ENCODE measurements around the gene OTOL1. TPM values are rescaled to one million over a fixed set of nuclear protein-coding genes. Genes with fewer than 3 reads are reported as not detected.
"Not testable (repeated sequence)": the region's sequence is repeated elsewhere in the genome, so short reads cannot be mapped to it uniquely, and the experiment has no call there.

The OTOL1 gene
- total RNA-seq, 4 donors from 2014 or later = not detected

- Histone ChIP-seq H3K27ac (no peak overlapping the region), H3K9me3 (no peaks in the 10 kb centered on the region), H3K27me3 (no peaks in the 10 kb centered on the region), H3K36me3 (no peaks in the 10 kb centered on the region), H3K4me1 (no peaks in the 10 kb centered on the region), H3K4me3 (no peak overlapping the region)
- no peak for DNase-seq (ENCODE audit: low spot score in 2 of 2)
- TF ChIP-seq EP300 (IDR thresholded peaks at IDR 0.05) (no peak), CTCF (IDR thresholded peaks at IDR 0.05) (no peak), POLR2A (IDR thresholded peaks at IDR 0.05) (no peak), POLR2AphosphoS5 (IDR thresholded peaks at IDR 0.05) (no peak)
- WGBS = 91% methylated on average over 1 of the region's 1 CpG
These were observed 12.4 kb upstream of the OTOL1 start for GRCh38 chr3:161484226-161484625.

GRCh38 chr3:161488284-161488683, 8.3 kb upstream of the OTOL1 start:
- not testable (repeated sequence) for DNase-seq (ENCODE audit: low spot score in 2 of 2); H3K4me1 ChIP-seq; H3K27me3 ChIP-seq; H3K27ac ChIP-seq; H3K4me3 ChIP-seq; H3K9me3 ChIP-seq; H3K36me3 ChIP-seq
- 8% methylated on average over 1 of the region's 1 CpG for WGBS

- Histone ChIP-seq H3K4me3 (no peak overlapping the region), H3K9me3 (no peaks in the 10 kb centered on the region), H3K36me3 (no peaks in the 10 kb centered on the region), H3K4me1 (no peaks in the 10 kb centered on the region), H3K27ac (no peak overlapping the region), H3K27me3 (no peaks in the 10 kb centered on the region)
- DNase-seq (ENCODE audit: low spot score in 2 of 2) = no peak
- no peak for TF ChIP-seq EP300 (IDR thresholded peaks at IDR 0.05)
- TF ChIP-seq POLR2AphosphoS5 (IDR thresholded peaks at IDR 0.05) = no peak
- TF ChIP-seq POLR2A (IDR thresholded peaks at IDR 0.05) = no peak
- no peak for TF ChIP-seq CTCF (IDR thresholded peaks at IDR 0.05)
These were observed 7.2 kb upstream of the OTOL1 start for GRCh38 chr3:161489395-161489794.

GRCh38 chr3:161490845-161491244, 5.8 kb upstream of the OTOL1 start:
- not testable (repeated sequence) for DNase-seq (ENCODE audit: low spot score in 2 of 2); H3K4me1 ChIP-seq; H3K27me3 ChIP-seq; H3K4me3 ChIP-seq; H3K27ac ChIP-seq; H3K9me3 ChIP-seq; H3K36me3 ChIP-seq
- WGBS = 89% methylated on average over 1 of the region's 1 CpG

- H3K36me3 ChIP-seq = no peaks in the 10 kb centered on the region
- 72% methylated on average over 2 of the region's 2 CpGs for WGBS
- no peak for TF ChIP-seq POLR2A (IDR thresholded peaks at IDR 0.05)
- no peak for TF ChIP-seq POLR2AphosphoS5 (IDR thresholded peaks at IDR 0.05)
- no peak for TF ChIP-seq EP300 (IDR thresholded peaks at IDR 0.05)
- TF ChIP-seq CTCF (IDR thresholded peaks at IDR 0.05) = no peak
- no peak for DNase-seq (ENCODE audit: low spot score in 2 of 2)
- H3K4me3 ChIP-seq = no peak overlapping the region
- no peaks in the 10 kb centered on the region for H3K9me3 ChIP-seq
- H3K27ac ChIP-seq = no peak overlapping the region
- no peaks in the 10 kb centered on the region for H3K4me1 ChIP-seq
- no peaks in the 10 kb centered on the region for H3K27me3 ChIP-seq
These were observed 1.8 kb downstream of the OTOL1 start for GRCh38 chr3:161498259-161498921.

- no peaks in the 10 kb centered on the region for H3K4me1 ChIP-seq
- DNase-seq (ENCODE audit: low spot score in 2 of 2) = no peak
- WGBS = 59% methylated on average over 3 of the region's 3 CpGs
- no peaks in the 10 kb centered on the region for H3K36me3 ChIP-seq
- no peak for TF ChIP-seq POLR2A (IDR thresholded peaks at IDR 0.05)
- no peak overlapping the region for H3K4me3 ChIP-seq
- H3K9me3 ChIP-seq = no peaks in the 10 kb centered on the region
- H3K27ac ChIP-seq = no peak overlapping the region
- H3K27me3 ChIP-seq = no peaks in the 10 kb centered on the region
These were observed 3.6 kb downstream of the OTOL1 start for GRCh38 chr3:161500068-161500796.

All from suprapubic skin (tissue), 4 donors.